Measurements from ENCODE around the gene ATG10.
A peak's percentile ranks its signal among the peaks of the same experiment; 100 is the strongest.

Gene ATG10

DNA sequence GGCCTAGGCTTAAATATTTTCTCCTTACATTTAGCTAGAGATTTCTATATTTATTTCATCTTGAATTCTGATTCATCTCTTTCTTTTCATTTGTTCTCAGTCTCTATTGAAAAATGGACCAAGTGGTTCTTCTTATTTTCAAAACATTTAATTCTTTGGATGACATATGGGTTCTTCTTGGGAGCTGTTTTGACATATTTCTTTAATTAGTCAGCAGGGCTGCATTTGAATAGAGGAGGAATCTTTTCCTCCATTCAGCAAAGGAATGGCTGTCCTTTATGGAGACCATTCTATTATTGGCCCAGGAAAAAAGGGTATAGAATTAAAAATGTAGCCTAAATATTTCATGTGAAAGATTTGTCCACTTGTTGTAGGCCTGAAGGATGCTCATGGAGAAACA lies 196.5 kb downstream of the ATG10 start:
- no peak for DNase-seq

- no peak for DNase-seq
Observed at GRCh38 chr5:82169892-82170291, 198.1 kb downstream of the ATG10 start.

DNA sequence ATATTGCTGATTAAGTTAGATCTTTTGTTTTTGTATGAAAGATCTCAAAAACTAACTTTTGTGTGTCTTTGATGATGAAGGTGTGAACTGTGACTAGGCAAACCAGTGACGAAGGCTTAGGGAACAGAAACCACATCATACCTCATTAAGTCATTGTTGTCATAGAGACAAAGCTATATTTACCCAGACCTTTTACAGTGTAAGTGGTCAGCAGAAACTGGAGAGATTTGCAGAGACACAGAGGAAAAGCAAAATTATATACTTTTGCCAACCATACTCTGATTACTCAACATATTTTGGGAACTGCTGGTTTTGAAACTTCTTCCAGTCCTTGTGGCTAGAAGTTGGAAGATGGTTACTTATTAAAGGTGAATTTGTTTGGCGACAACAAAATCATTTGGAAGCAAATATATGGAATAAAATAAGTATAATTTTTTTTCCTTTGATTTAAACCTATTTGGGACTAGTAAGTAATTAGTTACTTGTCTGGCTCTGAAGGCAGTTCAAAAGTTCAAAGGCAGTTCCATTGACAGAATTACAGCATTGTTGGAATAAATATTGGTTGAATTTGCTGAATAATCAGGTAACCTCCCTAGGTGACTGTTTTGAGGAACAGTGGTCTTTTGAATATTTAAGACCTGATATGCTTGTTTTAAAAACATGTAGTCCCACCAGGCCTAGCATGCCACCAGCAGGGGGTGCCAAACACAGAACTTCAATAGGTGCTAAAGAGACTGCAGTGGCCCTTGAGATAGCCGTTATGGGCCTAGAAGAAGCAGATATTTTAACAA lies 202.5 kb downstream of the ATG10 start:
- peak in 1 of 2 donors; percentile 14 for DNase-seq

DNA sequence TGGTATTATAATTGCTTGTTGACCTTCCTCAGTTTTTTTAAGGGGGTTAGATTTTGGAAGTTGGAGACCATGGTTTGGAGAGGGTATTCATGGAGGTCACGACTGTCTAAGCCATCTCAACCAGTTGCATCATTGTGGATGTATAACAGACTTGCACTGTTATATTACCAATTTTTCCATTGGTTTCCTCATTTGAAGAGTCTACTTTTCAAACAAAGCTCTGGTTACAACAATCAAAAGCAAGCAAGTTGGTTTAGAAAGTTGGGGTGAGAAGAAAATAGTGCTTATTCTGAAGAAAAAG lies 203.0 kb downstream of the ATG10 start:
- DNase-seq: no peak

DNA sequence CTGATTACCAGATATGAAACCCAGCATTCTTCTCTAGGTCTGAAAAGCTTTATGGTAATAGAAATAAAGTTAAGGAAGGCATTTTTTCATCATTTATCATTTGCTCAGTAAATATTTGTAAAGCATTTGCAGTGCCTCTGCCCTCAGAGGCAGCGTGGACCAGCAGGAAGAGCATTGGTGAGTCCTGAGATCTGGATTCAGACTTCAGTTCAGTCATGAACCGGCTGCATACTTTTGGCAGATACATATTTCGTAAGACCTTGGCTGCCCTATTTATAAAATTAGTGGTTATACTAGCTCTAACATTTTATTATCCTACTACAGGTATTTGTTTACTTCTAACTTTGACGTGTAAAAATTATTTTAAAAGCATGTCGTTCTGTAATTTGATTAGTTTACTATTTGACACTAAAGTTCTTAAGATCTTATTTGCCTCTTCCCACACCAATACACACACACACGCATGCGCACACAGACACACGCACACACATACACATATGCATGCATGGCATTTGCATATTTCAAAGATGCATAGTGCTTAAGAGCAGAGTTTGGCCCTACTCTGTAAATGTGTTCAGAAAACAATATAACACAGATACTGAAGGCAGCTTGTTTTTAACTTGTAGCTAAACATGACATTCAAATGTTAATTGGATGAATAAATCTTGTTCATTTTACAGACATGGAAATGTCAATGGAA lies 204.4 kb downstream of the ATG10 start:
- DNase-seq: no peak

DNA sequence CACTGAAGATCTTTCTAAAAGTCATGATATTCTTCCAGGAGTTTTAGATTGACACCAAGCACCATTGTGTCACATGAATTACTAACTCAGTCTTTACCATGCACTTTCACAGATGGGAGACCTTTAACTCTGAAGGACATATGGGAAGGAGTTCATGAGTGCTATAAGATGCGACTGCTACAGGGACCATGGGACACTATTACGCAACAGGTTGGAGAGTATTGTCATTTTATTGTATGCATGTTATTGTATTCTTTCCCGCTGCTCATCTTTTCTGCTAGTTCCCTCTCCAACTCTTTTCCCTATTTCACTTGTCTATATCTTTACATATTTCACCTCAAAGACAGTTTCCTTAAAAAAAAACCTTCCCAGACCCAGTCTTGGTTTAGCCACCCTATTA lies 206.6 kb downstream of the ATG10 start:
- DNase-seq: no peak

GRCh38 chr5:82182662-82183061 lies 210.8 kb downstream of the ATG10 start:
- no peak for DNase-seq

DNA sequence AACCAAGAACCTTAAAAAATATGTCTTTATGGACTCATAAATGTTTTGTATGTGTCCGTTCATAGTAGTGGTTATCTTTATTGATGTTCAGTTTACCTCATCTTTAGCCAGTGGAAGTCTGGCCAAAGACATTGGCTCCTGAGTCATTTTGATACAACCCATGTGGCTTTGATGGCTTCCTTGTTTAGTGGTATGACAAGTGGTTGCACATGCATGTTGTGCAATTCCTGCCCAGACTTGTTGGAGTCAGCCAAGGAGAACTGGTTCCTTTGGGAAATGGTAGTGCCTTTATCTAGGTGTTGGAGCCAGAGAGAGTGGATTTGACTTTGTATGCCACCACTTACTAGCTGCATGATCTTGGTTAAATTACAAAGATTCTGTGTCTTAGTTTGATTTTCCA lies 212.0 kb downstream of the ATG10 start:
- DNase-seq: no peak

DNA sequence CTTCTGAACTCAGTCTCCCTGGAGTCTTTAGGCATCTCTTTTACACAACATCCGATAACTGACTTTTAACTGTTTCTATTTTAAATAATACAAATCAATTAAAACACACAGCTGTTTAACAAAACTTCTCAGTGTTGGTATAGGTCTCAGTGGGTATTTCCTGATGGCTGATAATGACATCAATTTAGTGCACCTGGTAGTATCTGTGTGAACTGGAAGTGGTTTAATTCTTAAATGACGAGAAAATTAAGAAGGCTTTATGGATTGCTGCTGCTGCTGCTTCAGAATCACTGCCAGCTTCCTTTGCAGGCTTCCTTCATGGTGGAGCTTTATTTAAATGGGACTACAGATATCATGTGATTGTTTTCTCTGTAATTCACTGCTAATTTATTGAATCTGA lies 214.0 kb downstream of the ATG10 start:
- no peak for DNase-seq

DNA sequence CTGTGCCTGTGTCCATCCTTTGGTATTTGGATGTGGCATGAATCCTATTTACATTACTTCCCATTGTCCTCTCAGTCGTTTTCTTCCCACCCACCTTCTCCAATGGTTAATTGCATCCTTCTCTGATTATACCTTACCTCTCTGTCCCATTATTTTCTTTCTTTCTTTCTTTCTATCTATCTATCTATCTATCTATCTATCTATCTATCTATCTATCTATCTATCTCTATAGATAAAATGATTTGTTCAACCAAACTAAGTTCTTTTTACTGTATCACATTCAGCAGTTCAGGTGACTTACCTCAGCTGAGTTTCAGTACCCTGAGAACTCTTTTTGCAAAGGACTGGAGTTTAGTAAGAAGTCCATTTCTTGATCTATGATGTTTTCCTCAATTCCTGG lies 225.7 kb downstream of the ATG10 start:
- no peak for DNase-seq

- DNase-seq: no peak
Observed at GRCh38 chr5:82204567-82204966, 232.7 kb downstream of the ATG10 start.

DNA sequence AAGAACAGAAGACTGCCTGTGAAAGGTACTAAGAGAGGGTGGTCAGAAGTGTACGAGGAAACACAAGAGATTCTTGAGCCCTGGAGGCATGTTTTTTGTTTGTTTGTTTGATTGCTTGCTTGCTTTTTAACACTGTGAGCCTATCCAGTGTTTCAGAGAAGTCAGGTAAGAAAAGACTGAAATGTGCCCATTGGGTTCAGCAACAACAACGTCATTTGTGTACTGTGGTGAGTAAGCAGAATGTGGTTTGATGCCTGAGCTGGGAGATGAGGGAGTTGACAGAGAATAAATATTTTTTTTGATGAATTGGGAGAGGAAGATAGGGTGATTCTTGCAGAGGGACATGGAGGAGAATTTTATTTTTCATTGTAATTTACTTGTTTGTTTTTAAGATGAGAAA lies 233.2 kb downstream of the ATG10 start:
- DNase-seq: no peak

DNA sequence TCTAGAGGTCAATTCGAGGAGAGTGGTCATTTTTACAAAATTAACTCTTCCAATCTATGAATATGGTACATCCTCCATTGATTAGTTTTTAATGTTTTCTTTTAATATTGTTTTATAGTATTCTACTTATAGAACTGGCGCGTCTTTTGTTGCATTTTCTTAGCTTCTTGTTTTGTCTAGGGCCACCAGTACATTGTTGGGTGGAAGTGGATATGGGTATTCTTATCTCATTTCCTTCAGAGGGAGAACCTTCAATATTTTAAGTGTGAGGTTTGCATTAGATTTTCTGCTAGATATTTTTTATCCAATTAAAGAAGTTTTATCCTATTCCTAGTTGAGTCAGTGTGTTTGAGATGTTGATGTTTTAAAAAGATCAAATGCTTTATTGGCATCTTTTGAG lies 236.5 kb downstream of the ATG10 start:
- DNase-seq: no peak

DNA sequence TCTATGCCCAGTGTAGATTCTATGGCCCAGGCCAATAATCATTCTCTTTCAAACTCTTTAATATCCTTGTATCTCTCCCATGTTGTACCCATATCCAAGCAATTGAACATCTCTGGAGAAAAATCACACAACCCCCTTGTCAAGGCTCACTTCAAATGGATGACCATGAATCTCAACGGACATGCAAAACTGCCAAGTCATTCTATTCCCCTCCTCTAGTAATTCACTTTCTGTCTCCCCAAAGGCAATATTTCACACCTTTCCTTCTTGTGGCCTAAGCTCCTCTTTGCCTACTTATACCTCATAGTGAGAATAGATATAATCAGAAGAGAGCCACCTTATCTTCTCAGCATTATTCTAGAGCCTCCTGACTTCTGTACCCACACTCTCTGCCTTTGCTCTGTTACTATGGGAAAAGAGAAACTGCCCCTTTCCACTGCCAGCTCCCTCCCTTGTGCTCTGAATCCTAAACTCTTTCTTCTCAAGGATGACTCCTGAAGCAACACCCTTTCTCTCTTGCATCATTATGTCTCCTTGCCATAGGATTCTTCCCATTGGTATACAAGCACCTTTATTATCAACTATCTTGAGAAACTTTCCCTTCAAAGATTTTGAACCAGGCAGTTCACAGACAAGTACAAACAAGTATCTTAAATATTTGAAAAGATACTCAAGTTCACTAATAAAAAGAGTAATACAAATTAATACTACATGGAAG lies 240.2 kb downstream of the ATG10 start:
- no peak for DNase-seq

- DNase-seq: no peak
Observed at GRCh38 chr5:82217917-82218316, 246.1 kb downstream of the ATG10 start.

- no peak for DNase-seq
Observed at GRCh38 chr5:82218374-82219156, 246.7 kb downstream of the ATG10 start.

DNA sequence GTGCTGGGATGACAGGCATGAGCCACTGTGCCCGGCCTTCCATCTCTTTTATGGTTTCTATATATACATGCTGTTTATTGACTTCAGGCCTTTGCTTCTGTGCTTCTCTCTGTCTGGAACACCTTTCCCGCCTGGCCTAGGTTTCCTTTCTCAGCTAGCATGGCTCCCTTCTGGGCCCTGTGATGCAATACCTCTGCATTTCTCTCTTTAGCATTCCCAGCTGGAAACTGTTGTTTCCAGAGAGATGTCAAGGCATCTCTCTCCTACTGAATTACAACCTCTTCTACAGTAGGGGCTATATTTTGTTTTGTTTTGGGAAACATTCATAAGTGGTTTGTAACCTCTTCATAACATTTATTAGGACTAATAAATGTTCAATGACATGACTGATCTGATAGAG lies 249.2 kb downstream of the ATG10 start:
- DNase-seq: no peak

GRCh38 chr5:82222597-82223574 lies 251.1 kb downstream of the ATG10 start:
- no peak for DNase-seq

DNA sequence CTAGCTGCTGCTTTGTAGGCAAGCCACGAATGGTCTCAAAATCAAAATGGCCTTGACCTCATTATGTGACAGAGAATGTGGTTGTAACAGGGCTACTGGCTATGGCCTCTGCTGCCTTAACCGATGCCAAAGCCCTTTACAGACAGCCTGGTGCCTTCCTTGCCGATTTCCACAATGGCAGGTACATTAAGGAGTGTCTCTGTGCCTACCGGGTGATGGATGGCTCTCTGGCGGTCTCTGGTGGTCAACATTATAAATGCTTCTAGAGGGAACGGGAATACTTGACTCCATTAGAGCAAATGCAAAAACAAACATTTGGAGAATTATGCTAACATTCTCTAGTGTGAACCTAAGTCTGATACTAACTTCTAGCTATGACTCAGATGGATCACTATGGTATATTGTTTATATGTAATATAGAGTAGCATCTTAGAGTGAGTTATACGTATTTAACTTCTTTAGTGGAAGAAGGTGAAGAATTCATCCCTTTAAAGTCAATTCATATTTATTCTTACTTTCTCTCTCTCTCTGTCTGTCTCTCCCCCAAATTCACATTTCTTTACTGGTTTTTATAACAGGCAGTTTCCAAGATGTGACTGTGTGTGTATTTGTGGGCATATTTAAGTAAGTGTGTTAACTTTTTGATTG lies 253.8 kb downstream of the ATG10 start:
- peak; percentile 41 to 58 for DNase-seq

GRCh38 chr5:82234885-82235284 lies 263.1 kb downstream of the ATG10 start:
- DNase-seq: no peak

DNA sequence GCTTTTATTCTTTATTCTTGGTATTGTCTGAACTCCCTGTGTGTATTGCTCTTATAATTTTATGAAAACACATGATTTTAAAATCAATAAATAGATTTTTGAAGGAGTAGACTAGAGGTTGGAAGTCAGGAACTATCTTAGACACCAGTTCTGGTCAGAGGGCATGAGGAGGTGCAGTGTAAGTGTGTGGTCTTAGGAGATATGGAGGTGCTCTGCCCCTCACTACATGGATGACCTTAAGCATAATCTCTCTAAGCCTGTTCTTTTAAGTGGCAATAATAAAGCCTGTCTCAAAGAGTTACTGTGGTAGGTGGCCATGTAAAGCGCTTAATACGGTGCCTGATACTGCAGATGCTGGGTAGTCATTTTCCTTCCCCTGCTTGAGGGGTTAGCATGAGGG lies 272.3 kb downstream of the ATG10 start:
- no peak for DNase-seq
